Measurements from ENCODE around the gene OGFOD2.

OGFOD2 gene

GRCh38 chr12:122965851-122966742 lies 8.9 kb upstream of the OGFOD2 start, which contains the start of gene ABCB9:
Gene ABCB9 (minus strand): TSS chr12:122966463. CDS start chr12:122960235, 6,228 bp downstream.
- no peaks in the 10 kb centered on the region for H3K36me3 ChIP-seq (ENCODE audit: insufficient read depth, low read length)
- H3K27ac ChIP-seq (ENCODE audit: low read depth, low read length) = no peak within 1 kb of the TSS
- H3K27me3 ChIP-seq (ENCODE audit: insufficient read depth, low read length) = no peaks in the 10 kb centered on the region
- H3K4me3 ChIP-seq (ENCODE audit: low read depth, low read length) = peak within 1 kb of the TSS; percentile 94
- H3K4me1 ChIP-seq (ENCODE audit: control insufficient read depth, insufficient read depth, low read length, unreplicated experiment) = peaks cover 19% of the 10 kb centered on the region
- peaks cover 8% of the 10 kb centered on the region for H3K79me2 ChIP-seq (ENCODE audit: control insufficient read depth, insufficient read depth, low read length, unreplicated experiment)
- peak within 1 kb of the TSS; percentile 80 for H2AFZ ChIP-seq (ENCODE audit: low read length, unreplicated experiment)

- Histone ChIP-seq H3K4me3 (ENCODE audit: low read depth, low read length) (peak overlapping the region; percentile 94; the same call in 1 of the 2 replicates), H3K79me2 (ENCODE audit: control insufficient read depth, insufficient read depth, low read length, unreplicated experiment) (peaks cover 8% of the 10 kb centered on the region), H3K36me3 (ENCODE audit: insufficient read depth, low read length) (no peaks in the 10 kb centered on the region), H3K27ac (ENCODE audit: low read depth, low read length) (no peak overlapping the region), H2AFZ (ENCODE audit: low read length, unreplicated experiment) (no peak overlapping the region), H3K4me1 (ENCODE audit: control insufficient read depth, insufficient read depth, low read length, unreplicated experiment) (peaks cover 19% of the 10 kb centered on the region), H3K27me3 (ENCODE audit: insufficient read depth, low read length) (no peaks in the 10 kb centered on the region)
Observed at GRCh38 chr12:122966743-122967550, 8.1 kb upstream of the OGFOD2 start.

- Histone ChIP-seq H3K27me3 (ENCODE audit: insufficient read depth, low read length) (no peaks in the 10 kb centered on the region), H3K4me3 (ENCODE audit: low read depth, low read length) (no peak overlapping the region), H3K27ac (ENCODE audit: low read depth, low read length) (no peak overlapping the region), H3K79me2 (ENCODE audit: control insufficient read depth, insufficient read depth, low read length, unreplicated experiment) (peaks cover 8% of the 10 kb centered on the region), H3K36me3 (ENCODE audit: insufficient read depth, low read length) (no peaks in the 10 kb centered on the region), H3K4me1 (ENCODE audit: control insufficient read depth, insufficient read depth, low read length, unreplicated experiment) (peaks cover 19% of the 10 kb centered on the region), H2AFZ (ENCODE audit: low read length, unreplicated experiment) (no peak overlapping the region)
Observed at GRCh38 chr12:122968104-122968503, 6.9 kb upstream of the OGFOD2 start.

- no peak overlapping the region for H2AFZ ChIP-seq (ENCODE audit: low read length, unreplicated experiment)
Observed at GRCh38 chr12:122969676-122970075, 5.4 kb upstream of the OGFOD2 start.

GRCh38 chr12:122974274-122974891 lies 661 bp upstream of the OGFOD2 start:
- Histone ChIP-seq H2AFZ (ENCODE audit: low read length, unreplicated experiment) (peak overlapping the region; percentile 99), H3K4me1 (ENCODE audit: control insufficient read depth, insufficient read depth, low read length, unreplicated experiment) (peaks cover 23% of the 10 kb centered on the region)

More at GRCh38 chr12:122969676-122970075, 5.4 kb upstream of the OGFOD2 start:
- Histone ChIP-seq H3K4me1 (ENCODE audit: control insufficient read depth, insufficient read depth, low read length, unreplicated experiment) (peaks cover 5% of the 10 kb centered on the region), H3K79me2 (ENCODE audit: control insufficient read depth, insufficient read depth, low read length, unreplicated experiment) (peaks cover 4% of the 10 kb centered on the region), H3K4me3 (ENCODE audit: low read depth, low read length) (no peak overlapping the region), H3K27me3 (ENCODE audit: insufficient read depth, low read length) (no peaks in the 10 kb centered on the region), H3K27ac (ENCODE audit: low read depth, low read length) (no peak overlapping the region), H3K36me3 (ENCODE audit: insufficient read depth, low read length) (no peaks in the 10 kb centered on the region)

GRCh38 chr12:122975790-122976647 lies 975 bp downstream of the OGFOD2 start:
- Histone ChIP-seq H3K36me3 (ENCODE audit: insufficient read depth, low read length) (no peaks in the 10 kb centered on the region), H2AFZ (ENCODE audit: low read length, unreplicated experiment) (peak overlapping the region; percentile 66), H3K27me3 (ENCODE audit: insufficient read depth, low read length) (no peaks in the 10 kb centered on the region), H3K27ac (ENCODE audit: low read depth, low read length) (peak overlapping the region; percentile 94), H3K79me2 (ENCODE audit: control insufficient read depth, insufficient read depth, low read length, unreplicated experiment) (peaks cover 52% of the 10 kb centered on the region), H3K4me3 (ENCODE audit: low read depth, low read length) (peak overlapping the region; percentile 99), H3K4me1 (ENCODE audit: control insufficient read depth, insufficient read depth, low read length, unreplicated experiment) (peaks cover 29% of the 10 kb centered on the region)

More at GRCh38 chr12:122974274-122974891, 661 bp upstream of the OGFOD2 start:
- Histone ChIP-seq H3K4me3 (ENCODE audit: low read depth, low read length) (peak overlapping the region; percentile 99), H3K79me2 (ENCODE audit: control insufficient read depth, insufficient read depth, low read length, unreplicated experiment) (peaks cover 37% of the 10 kb centered on the region), H3K27ac (ENCODE audit: low read depth, low read length) (peak overlapping the region; percentile 94), H3K36me3 (ENCODE audit: insufficient read depth, low read length) (no peaks in the 10 kb centered on the region), H3K27me3 (ENCODE audit: insufficient read depth, low read length) (no peaks in the 10 kb centered on the region)

- Histone ChIP-seq H3K4me3 (ENCODE audit: low read depth, low read length) (peak overlapping the region; percentile 99), H3K36me3 (ENCODE audit: insufficient read depth, low read length) (no peaks in the 10 kb centered on the region), H2AFZ (ENCODE audit: low read length, unreplicated experiment) (no peak overlapping the region), H3K27ac (ENCODE audit: low read depth, low read length) (peak overlapping the region; percentile 94; the same call in 1 of the 2 replicates), H3K4me1 (ENCODE audit: control insufficient read depth, insufficient read depth, low read length, unreplicated experiment) (peaks cover 30% of the 10 kb centered on the region), H3K79me2 (ENCODE audit: control insufficient read depth, insufficient read depth, low read length, unreplicated experiment) (peaks cover 58% of the 10 kb centered on the region), H3K27me3 (ENCODE audit: insufficient read depth, low read length) (no peaks in the 10 kb centered on the region)
Observed at GRCh38 chr12:122976648-122976975, 1.6 kb downstream of the OGFOD2 start.

GRCh38 chr12:122977153-122977552 lies 2.1 kb downstream of the OGFOD2 start:
- Histone ChIP-seq H3K27ac (ENCODE audit: low read depth, low read length) (no peak overlapping the region), H3K79me2 (ENCODE audit: control insufficient read depth, insufficient read depth, low read length, unreplicated experiment) (peaks cover 63% of the 10 kb centered on the region), H3K4me1 (ENCODE audit: control insufficient read depth, insufficient read depth, low read length, unreplicated experiment) (peaks cover 36% of the 10 kb centered on the region)

GRCh38 chr12:122977655-122978392 lies 2.8 kb downstream of the OGFOD2 start:
- Histone ChIP-seq H2AFZ (ENCODE audit: low read length, unreplicated experiment) (no peak overlapping the region), H3K79me2 (ENCODE audit: control insufficient read depth, insufficient read depth, low read length, unreplicated experiment) (peaks cover 70% of the 10 kb centered on the region), H3K36me3 (ENCODE audit: insufficient read depth, low read length) (no peaks in the 10 kb centered on the region), H3K4me3 (ENCODE audit: low read depth, low read length) (0 out of 2 replicates have a peak overlapping the region, but pooled peaks have one; percentile 96), H3K27ac (ENCODE audit: low read depth, low read length) (no peak overlapping the region), H3K27me3 (ENCODE audit: insufficient read depth, low read length) (no peaks in the 10 kb centered on the region), H3K4me1 (ENCODE audit: control insufficient read depth, insufficient read depth, low read length, unreplicated experiment) (peaks cover 42% of the 10 kb centered on the region)

More at GRCh38 chr12:122977153-122977552, 2.1 kb downstream of the OGFOD2 start:
- Histone ChIP-seq H2AFZ (ENCODE audit: low read length, unreplicated experiment) (no peak overlapping the region), H3K36me3 (ENCODE audit: insufficient read depth, low read length) (no peaks in the 10 kb centered on the region), H3K4me3 (ENCODE audit: low read depth, low read length) (no peak overlapping the region; the same call in 1 of the 2 replicates), H3K27me3 (ENCODE audit: insufficient read depth, low read length) (no peaks in the 10 kb centered on the region)

Data from ACC112 (cell line).